HG02642 (cell line): ENCODE measurements around the gene LHFPL2.
"Not testable (repeated sequence)": the region's sequence is repeated elsewhere in the genome, so short reads cannot be mapped to it uniquely, and the experiment has no call there.

ENCODE experiments used
- ATAC-seq: cut with Tn5 transposase; IDR thresholded peaks from one replicate; pipeline ENCODE4 v1.9.1; 2021; ENCODE audit warnings: mild to moderate bottlenecking; ENCODE audit not compliant: unreplicated experiment, poor library complexity

Gene LHFPL2, protein sequence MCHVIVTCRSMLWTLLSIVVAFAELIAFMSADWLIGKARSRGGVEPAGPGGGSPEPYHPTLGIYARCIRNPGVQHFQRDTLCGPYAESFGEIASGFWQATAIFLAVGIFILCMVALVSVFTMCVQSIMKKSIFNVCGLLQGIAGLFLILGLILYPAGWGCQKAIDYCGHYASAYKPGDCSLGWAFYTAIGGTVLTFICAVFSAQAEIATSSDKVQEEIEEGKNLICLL

DNA sequence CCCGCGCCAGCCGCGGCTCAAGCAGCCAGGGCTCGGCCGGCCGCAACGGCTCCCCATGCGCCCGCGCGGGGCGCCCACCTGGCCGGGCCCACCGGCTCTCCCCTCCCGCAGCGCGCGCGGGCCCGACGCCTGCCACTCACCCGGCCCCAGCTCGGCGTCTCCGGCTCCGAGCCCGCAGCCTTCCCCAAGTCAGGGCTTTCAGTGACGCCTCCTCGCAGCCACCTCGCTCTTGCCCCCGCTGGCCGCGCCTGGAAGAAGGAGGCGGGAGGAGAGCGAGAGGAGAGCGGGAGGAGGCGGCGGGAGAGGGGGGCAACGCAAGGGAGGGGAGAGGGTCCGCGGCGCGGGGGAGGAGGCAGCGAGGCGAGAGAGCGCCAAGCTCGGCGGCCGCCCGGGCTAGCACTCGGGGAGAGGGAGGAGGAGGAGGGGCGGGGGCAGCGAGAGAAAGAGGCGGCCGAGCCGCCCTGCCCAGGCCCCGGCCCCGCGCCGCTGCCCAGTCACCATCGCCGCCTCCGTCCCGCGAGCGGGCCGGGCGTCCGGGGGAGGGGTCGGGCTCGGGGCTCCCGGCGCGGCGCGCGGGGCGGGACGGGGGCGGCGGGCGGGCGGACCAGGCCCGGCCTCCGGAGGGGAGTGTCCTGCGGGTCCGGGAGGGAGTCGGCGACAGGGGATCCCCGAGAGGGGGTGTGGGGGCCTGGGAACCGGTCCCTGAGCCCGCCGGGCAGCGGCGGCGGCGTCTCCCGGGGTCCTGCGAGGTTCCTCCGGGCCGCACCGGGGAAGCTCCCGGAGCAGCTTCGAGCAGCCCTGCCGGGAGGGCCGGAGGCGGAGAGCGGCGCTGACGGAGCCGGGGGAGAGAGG is at the start of gene LHFPL2:
TSS of gene LHFPL2 (minus strand) at position 414 of the 852 bp plus-strand sequence. CDS start 138,559 bp downstream, outside the sequence.
- ATAC-seq = peak; percentile 61

DNA sequence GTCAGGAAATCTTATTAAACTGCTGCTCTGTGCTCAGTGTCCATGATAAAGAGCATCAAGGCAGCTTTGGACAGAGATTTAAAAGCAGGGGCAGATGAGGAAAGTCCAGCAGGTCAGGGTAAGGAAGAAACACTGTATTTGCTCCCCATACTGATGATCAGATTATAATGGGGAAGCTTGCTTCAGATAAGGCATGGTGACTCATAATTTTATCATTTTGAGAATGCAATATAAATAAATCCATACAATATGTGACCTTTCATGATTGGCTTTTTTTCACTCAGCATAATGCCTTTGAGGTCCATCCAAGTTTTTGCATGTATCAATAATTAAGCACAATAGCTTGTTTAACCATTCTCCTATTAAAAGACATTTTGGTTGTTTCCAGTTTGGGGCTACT is 48.1 kb upstream of the LHFPL2 start:
- ATAC-seq = no peak

DNA sequence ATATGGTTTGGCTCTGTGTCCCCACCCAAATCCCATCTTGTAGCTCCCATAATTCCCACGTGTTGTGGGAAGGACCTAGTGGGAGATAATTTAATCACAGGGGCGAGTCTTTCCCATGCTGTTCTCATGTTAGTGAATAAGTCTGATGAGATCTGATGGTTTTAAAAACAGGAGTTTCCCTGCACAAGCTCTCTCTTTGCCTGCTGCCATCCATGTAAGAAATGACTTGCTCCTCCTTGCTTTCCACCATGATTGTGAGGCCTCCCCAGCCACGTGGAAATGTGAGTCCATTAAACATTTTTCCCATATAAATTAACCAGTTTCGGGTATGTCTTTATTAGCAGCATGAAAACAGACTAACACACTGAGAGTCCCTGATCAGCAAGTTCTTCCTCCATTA is 47.5 kb upstream of the LHFPL2 start:
- not testable (repeated sequence) for ATAC-seq

DNA sequence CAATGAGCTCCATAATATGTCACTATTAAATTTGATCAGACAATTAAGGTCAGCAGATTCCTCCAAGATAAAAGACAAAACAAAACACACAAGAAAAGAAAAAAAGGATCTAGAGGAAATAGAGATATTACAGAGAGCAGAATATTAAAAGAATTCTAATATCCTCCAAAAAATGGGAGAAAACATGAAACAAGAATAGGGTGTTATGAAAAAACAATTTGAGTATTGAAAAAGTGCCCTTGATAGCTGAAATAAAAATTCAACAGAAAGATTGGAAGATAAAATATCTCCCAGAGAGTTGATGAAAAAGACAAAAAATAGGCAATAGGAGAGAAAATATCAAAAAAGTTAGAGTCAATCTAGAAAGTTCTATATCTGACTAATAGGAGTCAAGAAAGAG is 44.8 kb upstream of the LHFPL2 start:
- ATAC-seq = no peak

DNA sequence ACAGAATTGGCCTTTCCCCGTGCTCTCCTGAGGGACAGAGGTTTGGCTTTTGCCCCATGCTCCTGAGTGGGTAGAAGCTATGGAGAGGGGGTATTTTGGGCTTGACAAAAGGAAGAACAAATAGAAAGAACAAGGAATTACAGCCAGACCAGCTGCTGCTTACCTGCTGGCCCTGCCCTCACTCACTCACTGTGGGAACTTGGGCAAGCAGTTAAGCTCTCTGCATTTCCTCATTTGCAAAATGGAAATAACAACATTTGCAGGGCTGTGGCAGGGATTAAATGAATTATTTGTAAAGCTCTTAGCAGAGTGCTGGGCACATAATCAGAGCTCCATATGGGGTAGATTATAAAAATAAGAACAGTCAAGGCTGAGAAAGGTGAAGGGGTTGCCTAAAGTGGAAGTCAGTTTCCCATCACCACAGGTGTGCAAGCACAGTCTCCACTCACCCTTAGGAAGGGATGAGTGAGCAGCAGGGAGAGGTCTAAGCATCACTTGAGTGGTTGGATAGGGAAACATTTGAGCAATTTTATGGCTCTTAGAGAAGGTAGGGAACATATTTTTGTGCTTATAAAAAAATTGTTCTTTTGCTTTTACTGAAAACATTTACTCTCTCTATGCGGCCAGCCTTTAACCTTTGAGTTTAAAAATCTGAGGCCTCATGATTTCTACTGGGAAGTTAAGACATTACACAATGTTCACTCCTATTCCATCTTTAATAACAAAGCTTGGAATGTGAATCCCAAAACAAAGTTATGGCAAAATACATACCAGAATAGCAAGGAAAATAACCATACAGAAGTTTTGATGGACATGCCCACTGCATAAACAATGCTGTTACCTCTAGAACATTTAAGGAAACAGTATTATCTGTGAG is 42.8 kb upstream of the LHFPL2 start:
- no peak for ATAC-seq

DNA sequence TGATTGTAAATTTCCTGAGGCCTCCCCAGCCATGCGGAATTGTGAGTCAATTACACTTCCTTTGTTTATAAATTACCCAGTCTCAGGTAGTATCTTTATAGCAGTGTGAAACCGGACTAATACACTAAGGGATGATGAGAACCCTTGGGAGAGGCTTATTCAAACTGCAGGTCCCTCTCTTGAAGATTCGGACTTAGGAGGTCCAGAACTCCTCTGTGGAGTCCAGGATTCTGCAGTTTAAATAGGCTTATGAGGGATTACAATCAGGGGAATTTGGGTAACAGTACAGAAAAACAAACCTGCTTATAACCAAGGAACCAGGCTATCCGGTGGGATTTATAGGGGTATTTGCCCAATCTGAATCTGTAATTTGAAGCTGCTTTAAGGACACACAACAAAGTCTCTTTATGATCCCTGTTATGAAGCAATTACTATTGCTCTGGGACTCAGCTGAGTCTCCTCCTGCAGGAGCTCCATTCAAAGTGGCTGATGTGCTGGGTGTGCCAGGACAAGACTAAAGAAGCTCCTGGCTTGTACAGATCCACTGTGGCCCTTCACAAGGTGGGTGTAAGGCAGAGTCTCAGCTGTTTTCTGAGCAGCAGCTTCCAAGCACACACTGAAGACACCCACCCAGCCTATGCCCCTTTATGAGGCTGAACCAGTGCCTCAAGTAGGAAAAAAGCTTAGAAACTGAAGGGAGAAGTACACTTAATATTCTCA is 41.8 kb upstream of the LHFPL2 start:
- no peak for ATAC-seq

DNA sequence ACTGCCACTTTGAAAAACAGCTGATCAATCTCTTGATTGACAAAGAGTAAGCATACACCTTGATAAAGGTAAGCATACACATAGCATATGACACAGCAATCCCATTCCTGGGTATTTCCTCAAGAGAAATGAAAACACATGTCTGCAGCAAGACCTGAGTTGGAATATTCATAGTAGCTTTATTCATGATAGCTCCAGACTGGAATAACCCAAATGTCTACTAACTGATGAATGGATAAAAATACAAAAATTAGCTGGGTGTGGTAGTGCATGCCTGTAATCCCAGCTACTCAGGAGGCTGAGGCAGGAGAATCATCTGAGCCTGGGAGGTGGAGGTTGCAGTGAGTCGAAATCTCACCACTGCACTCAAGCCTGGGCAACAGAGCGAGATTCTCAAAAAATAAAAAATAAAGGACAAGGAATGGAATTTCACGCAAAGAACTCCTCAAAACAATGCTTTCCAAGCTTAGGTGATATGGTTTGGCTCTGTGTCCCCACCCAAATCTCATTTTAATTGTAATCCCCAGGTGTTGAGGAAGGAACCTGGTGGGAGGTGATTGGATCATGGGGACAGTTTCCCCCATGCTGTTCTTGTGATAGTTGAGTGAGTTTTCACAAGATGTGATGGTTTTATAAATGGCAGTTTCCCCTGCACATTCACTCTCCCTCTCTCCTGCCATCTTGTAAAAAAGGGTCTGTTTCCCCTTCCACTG is 41.1 kb upstream of the LHFPL2 start:
- ATAC-seq = no peak

DNA sequence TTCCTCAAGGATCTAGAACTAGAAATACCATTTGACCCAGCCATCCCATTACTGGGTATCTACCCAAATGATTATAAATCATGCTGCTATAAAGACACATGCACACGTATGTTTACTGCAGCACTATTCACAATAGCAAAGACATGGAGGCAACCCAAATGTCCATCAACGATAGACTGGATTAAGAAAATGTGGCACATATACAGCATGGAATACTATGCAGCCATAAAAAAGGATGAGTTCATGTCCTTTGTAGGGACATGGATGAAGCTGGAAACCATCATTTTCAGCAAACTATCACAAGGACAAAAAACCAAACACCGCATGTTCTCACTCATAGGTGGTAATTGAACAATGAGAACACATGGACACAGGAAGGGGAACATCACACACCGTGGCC is 38.9 kb upstream of the LHFPL2 start:
- not testable (repeated sequence) for ATAC-seq

DNA sequence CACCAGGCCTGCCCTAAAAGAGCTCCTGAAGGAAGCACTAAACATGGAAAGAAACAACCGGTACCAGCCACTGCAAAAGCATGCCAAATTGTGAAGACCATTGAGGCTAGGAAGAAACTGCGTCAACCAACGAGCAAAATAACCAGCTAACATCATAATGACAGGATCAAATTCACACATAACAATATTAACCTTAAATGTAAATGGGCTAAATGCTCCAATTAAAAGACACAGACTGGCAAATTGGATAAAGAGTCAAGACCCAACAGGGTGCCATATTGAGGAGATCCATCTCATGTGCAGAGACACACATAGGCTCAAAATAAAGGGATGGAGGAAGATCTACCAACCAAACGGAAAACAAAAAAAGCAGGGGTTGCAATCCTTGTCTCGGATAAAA is 35.3 kb upstream of the LHFPL2 start:
- ATAC-seq = not testable (repeated sequence)

DNA sequence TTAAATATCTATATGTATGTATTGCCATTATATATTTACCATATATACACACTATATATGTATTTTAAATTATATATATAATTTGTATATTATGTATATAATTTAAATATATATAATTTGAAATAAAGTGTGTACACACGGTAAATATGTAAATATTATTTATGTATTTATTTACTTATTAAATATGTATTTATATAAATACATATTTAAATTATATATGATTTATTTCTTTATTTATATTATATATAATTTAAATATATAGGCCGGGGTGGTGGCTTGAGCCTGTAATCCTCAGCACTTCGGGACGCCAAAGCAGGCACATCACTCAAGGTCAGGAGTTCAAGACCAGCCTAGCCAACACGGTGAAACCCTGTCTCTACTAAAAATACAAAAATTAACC is 31.3 kb upstream of the LHFPL2 start:
- ATAC-seq = no peak

DNA sequence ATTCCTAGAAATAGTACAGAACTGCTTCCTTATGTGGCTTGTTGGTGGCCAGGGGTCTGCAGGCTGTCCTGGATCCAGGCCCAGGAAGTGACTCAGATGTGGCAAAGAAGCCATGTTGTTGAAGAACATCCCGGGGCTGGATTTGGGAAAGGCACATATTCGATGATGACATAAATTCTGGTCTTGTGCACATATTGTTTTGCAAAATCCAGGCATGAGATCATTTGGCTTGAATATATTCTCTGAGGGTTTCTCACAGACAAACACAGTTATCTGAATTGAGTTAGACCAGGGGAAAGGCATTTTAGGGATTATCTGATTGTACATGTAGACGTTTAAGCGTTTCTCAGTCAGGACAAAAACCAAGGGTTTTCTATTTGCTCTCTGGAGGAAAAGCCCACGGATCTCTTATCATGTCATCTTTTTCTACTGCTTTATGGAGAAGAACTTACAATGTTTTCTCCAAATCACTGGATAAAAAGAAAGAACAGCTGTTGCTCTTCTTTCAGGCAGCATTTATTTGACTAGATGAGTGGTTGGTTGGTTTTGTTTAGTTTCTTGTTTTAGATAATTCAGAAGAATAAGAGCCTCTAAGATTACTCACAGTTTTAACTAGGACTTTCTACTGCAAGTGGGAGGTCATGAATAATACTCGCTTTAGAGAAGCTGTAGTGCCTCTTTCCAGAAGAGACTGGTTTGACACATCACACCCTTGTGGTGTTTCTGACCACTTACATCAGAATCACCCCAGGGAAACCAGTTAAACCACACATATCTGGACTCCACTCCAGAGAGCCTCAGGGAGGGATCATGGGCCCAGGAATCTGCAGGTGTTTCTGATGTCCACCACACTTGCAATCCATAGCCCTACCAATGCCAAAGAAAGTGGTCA is 29.5 kb upstream of the LHFPL2 start:
- ATAC-seq = no peak

DNA sequence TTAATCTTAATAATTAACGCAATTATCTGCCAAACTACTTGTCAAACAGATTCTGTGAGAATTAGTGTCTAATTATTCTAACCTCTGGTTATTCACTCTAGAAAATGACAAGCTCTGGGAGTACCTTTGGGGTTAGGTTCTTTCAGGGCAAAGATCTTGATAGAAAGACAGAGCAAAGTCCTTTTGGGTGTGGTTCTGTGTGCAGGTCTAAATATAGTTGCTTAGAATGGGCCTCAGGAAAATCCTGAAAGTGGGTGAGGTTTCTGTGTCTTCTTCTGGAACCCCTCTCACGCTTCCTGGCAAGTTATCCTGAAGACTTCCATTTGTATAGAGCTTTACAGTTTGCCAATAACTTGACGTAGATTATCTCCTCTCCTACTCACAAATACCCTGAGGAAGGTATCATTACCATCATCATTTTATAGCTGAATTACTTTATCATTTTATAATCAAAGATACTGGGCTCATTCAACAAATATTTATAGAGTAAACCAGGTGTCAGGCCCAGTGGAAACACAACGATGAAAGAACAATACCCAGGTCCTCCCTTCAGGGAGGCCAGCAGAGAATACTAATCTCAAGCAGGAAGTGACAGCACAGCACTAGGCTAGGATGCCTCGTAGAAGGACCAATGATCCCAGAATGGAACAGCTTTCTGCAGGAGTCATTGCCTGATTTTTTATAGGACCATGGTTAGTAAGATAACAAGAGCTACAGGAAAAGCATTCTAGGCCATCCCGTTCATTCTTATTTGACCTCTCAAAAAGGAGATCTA is 27.6 kb upstream of the LHFPL2 start:
- ATAC-seq = no peak

DNA sequence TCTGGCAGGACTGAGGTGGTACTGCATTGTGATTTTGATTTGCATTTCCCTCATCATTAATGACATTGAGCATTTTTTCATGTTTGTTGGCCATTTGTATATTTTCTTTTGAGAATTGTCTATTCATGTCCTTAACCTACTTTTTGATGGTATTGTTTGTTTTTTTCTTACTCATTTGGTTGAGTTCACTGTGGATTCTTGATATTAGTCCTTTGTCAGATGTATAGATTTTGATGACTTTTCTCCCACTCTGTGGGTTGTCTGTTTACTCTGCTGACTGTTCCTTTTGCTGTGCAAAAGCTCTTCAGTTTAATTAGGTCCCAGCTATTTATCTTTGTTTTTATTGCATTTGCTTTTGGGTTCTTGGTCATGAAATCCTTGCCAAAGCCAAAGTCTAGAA is 25.3 kb upstream of the LHFPL2 start:
- not testable (repeated sequence) for ATAC-seq

DNA sequence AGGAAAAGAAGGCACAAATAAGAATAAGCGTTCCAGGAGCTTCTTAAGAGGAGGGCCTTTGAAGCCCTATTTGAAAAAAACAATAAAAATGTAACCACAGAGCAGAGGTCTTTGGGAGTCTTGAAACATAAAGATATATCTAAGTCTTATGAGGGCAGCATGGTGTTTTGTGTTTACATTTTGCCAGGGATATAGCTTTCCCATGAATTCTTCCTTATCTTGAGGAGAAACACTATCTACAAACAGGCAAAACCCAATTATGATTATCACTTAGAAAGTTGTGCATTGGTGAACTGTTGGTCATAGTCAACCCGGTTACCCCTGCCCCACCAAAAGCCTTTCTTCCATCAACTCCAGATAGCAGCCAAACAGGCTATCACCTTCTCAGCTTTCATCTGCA is 23.6 kb upstream of the LHFPL2 start:
- no peak for ATAC-seq

DNA sequence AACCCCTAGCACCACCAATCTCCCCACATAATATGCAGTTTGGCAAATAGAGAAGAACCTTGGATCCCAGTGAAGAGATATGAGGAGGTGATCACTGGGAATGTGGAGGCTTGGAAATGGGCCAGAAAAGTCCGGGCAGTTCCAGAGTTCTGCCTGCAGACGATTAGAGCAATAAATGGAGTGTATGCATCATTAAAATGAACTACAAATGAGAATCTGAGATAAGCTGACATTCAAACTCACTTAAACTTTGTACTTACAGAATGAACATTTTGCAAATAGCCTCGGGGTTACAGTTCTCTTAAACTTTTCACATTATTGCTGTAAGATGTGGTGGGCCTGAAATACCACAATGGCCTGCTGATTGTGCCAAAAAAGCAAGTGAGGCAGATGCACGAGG is 23.0 kb upstream of the LHFPL2 start:
- ATAC-seq = no peak

DNA sequence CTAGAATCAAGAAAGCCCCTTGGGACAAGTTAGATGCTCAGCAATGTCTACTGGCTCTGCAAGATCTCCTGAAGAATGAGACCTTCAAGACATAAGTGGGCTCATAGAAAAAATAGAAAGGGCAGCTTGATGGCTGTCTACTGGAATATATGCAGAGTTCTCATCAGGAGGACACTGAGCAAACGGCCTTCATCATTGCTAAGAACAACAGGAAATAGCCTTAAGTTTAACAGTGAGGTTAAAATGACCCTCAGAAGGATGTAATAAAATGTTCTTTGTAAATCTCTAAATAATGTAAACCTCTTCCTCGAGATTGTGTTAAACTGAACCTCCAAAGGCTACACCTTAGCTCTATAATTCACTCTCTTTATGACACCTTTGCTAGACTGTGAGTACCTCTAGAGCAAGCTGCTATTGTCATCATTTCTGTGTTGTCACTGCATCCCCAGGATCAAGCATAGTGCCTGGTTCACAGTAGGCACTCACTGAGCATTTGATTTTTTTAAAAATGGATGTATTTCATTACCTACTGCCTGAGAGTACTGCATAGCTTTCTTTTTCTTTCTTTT is 22.2 kb upstream of the LHFPL2 start:
- no peak for ATAC-seq

DNA sequence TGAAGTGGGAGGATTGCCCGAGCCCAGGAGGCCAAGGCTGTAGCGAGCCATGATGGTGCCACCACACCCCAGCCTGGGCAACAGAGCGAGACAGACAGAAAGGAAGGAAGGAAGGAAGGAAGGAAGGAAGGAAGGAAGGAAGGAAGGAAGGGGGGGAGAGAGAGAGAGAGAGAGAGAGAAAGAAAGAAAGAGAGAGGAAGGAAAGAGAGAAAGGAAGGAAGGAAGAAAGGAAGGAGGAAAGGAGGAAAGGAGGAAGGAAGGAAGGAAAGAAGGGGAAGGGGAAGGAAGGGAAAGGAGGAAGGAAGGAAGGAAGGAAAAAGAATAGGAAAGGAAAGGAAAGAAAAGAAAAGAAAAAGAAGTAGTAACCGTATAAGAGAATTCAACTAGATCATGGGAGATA is 20.8 kb upstream of the LHFPL2 start:
- ATAC-seq = no peak
